Loucy (cell line): ENCODE measurements around the gene CREB3L2.

ENCODE experiments used
- CTCF ChIP-seq: fragments of 200-600 bp; sonication (generic); conservative IDR thresholded peaks from 2 replicates; pipeline ENCODE4 v1.5.1; 2014; ENCODE audit warnings: mild to moderate bottlenecking, antibody characterized with exemption, low read length
- EZH2phosphoT487 ChIP-seq: fragments of 200-600 bp; IDR thresholded peaks from 2 replicates; pipeline ENCODE4 v1.6.1; 2018; ENCODE audit warnings: antibody characterized with exemption, mild to moderate bottlenecking, moderate library complexity, borderline replicate concordance

DNA sequence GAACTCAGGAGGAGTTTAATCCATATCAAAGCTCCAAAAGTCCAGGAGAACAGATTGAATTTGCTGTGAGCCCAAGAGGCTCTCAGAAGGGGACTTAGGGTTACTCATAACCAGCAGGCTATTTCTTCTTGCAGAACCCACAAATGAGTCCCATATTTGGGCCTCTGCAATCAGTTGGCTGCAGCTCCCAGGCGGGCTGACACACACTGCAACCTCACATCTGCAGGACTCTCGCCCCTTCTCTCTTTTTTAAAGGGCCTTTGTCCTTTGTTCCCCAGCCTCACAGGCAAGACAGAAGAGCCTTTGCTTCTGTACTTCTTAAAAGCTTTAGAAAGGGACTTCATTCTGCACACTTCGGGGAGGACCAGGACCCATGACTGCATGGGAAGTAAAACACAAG lies 26.7 kb downstream of the CREB3L2 start:
- TF ChIP-seq CTCF (no peak), EZH2phosphoT487 (no peak)
